ENCODE measurements around the gene SLC19A1.

DNA sequence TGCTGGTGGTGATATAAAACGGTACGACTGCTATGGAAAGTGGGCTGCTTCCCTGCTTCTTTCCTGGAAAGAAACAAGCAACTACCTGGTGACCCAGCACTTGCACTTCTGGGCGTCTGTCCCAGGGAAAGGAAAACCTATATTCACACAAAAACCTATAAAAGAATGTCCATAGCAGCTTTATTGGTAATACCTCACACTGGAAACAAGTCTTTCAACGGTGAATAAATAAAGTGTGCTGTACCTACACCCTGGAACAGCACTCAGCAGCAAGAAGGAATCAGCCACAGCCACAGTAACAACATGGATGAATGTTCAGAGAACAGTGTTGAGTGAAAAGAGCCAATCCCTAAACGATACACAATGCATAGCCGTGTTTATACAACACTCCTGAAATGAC, 19.9 kb downstream of the SLC19A1 start:
- TF ChIP-seq, protein P1, sequence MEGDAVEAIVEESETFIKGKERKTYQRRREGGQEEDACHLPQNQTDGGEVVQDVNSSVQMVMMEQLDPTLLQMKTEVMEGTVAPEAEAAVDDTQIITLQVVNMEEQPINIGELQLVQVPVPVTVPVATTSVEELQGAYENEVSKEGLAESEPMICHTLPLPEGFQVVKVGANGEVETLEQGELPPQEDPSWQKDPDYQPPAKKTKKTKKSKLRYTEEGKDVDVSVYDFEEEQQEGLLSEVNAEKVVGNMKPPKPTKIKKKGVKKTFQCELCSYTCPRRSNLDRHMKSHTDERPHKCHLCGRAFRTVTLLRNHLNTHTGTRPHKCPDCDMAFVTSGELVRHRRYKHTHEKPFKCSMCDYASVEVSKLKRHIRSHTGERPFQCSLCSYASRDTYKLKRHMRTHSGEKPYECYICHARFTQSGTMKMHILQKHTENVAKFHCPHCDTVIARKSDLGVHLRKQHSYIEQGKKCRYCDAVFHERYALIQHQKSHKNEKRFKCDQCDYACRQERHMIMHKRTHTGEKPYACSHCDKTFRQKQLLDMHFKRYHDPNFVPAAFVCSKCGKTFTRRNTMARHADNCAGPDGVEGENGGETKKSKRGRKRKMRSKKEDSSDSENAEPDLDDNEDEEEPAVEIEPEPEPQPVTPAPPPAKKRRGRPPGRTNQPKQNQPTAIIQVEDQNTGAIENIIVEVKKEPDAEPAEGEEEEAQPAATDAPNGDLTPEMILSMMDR (IDR thresholded peaks at IDR 0.05 in 4 of 5, conservative IDR thresholded peaks at IDR 0.05 in 1 of 5): no peak
- TF ChIP-seq POLR2A (IDR thresholded peaks at IDR 0.05): no peak
